ENCODE results near the gene MTHFD2L.

GRCh38 chr4:74311696-74312313 is 153.9 kb downstream of the MTHFD2L start:
- TF ChIP-seq POLR2A (IDR thresholded peaks at IDR 0.05) (no peak), CTCF (IDR thresholded peaks at IDR 0.05) (peak; percentile 40 to 80 (median 64))
